ENCODE measurements around the gene NBEA. TPM values are rescaled to one million over a fixed set of nuclear protein-coding genes. Genes with fewer than 3 reads are reported as not detected.

NBEA gene
- total RNA-seq, 2 experiments from 2014 or later, result 0.29 to 0.45 TPM

DNA sequence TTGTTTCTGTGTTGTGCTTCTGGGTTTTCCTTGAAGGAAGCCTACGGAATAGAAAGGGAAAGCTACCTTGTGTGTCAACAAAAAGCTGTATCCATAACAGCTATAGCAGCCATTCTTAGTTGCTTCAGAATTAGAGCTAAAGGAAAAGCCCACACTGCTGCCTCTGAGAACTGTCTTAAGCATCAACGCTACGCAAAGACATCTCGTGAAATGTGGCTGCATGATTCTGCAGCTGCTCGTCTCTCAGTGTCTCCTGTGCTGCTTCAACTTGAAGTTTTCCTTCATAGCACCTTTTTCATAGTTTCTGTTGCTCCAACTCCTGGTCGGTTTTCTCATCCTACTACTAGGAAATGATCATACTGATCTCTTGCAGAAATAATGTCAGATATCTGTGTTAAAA, 675.4 kb downstream of the NBEA start:
- POLR2A ChIA-PET, result no interaction called here
- no peak overlapping the region for H3K27ac Mint-ChIP-seq
- peaks cover 2% of the 10 kb centered on the region for H3K9me3 Mint-ChIP-seq
- DNase-seq, result no peak
- no peaks in the 10 kb centered on the region for H3K36me3 Mint-ChIP-seq (ENCODE audit: low read depth)
- no peaks in the 10 kb centered on the region for H3K27me3 Mint-ChIP-seq
- CTCF ChIA-PET, result no interaction called here
- H3K4me1 Mint-ChIP-seq, result peaks cover 14% of the 10 kb centered on the region
- H3K4me3 Mint-ChIP-seq, result no peak overlapping the region

DNA sequence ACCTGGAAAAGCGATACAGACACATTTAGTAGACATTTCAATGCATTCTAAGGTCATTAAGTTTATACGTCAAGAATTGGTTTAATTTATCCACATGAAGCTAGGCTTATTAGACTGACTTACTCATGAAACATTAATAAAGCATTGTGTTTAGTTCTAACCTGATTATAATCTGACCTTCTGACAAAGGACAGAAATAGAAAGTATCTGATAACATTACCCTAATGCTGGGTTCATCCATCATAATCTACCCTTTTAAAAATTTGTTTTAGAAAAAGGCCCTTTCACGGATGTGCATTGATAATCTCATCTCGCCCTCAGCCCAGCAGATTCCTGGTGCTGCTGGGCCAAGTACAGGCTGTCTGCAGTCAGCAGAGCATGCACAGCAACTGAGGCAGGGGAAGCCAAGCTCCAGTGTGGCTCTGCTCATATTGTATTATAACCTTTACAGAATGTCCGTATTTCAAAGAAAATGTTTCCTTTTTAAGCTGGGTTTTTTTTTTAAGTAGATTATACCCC, 676.6 kb downstream of the NBEA start:
- no peaks in the 10 kb centered on the region for H3K27me3 Mint-ChIP-seq
- H3K27ac Mint-ChIP-seq, result no peak overlapping the region
- no peak for DNase-seq
- ChIA-PET CTCF (no interaction called here), POLR2A (no interaction called here)
- H3K9me3 Mint-ChIP-seq, result no peaks in the 10 kb centered on the region
- peaks cover 14% of the 10 kb centered on the region for H3K4me1 Mint-ChIP-seq
- H3K4me3 Mint-ChIP-seq, result no peak overlapping the region
- H3K36me3 Mint-ChIP-seq (ENCODE audit: low read depth), result no peaks in the 10 kb centered on the region

DNA sequence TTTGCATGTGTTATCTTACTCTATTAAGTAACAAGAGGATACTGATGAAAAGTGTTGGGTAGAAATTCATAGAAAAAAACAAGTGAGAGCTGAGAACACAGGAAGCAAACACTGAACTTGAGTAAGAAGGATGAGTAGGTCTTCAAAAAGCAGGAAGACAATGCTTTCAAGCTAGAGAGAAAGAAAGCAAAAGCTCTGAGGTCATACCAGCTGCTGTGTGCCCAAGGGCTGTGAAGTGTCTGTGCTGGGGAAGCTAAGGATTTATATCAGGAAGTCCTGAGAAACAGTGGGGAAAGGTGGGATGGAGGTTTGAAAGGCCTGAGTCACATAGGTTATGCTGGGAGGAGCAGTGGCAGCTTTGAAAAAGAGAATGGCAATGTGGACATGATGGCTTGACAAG, 679.9 kb downstream of the NBEA start:
- H3K4me3 Mint-ChIP-seq, result no peak overlapping the region
- H3K27ac Mint-ChIP-seq, result peak overlapping the region; percentile 27
- H3K27me3 Mint-ChIP-seq, result no peaks in the 10 kb centered on the region
- no peaks in the 10 kb centered on the region for H3K36me3 Mint-ChIP-seq (ENCODE audit: low read depth)
- ChIA-PET CTCF (no interaction called here), POLR2A (no interaction called here)
- H3K9me3 Mint-ChIP-seq, result no peaks in the 10 kb centered on the region
- H3K4me1 Mint-ChIP-seq, result peaks cover 14% of the 10 kb centered on the region
- no peak for DNase-seq

DNA sequence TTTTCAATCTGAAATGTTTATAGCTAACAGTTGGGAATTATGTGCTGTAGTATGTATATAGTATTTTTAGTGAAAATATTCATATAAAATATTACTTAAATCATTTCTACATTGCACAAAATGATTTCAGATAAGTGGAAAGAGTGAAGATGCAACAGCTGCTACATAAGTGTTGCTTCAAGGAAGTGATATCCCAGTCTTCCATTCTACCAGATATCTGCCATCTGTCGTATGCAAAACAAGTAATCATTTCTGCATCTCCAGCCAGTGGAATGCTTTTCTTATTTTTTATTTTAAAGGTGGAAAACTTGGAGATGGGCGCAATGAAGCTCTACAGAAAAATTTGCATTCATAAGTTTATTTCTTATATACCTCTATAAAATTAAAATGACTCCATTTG, 687.0 kb downstream of the NBEA start:
- DNase-seq, result no peak
- no peaks in the 10 kb centered on the region for H3K9me3 Mint-ChIP-seq
- H3K4me1 Mint-ChIP-seq, result no peaks in the 10 kb centered on the region
- ChIA-PET POLR2A (no interaction called here), CTCF (no interaction called here)
- H3K27me3 Mint-ChIP-seq, result no peaks in the 10 kb centered on the region
- H3K27ac Mint-ChIP-seq, result no peak overlapping the region
- H3K36me3 Mint-ChIP-seq (ENCODE audit: low read depth), result no peaks in the 10 kb centered on the region
- H3K4me3 Mint-ChIP-seq, result no peak overlapping the region

DNA sequence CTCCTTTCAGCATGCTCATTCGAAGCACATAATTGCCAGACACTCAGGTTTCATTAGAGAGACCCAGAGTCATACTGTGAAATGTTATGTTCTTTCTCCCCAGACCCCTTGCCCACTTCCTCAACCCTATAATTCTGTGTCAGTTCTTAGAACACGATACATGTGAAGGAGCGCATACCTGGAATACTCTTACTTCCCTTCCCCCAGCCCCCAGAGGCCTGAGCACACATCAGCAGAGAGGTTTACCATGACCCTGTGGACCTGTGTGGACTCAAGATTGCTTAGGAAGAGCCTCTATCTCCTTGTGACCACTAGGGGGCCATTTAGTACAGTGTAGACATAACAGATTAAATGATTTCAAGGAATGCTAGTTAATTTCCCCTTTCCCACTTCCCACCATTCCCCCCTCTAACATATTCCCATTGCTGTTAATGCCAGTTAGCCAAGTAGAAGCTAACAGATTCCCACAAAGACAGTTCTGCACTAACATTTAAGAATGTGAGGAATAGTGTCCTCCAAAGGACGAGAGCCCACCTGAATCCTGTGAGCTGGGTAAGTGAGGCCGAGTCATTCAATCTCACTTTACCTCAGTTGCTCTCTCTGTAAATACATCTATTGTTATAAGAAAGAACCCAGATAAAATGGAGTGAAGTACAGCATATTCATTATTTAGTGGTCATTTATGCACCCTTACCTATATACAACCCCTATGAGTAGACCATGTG, 688.6 kb downstream of the NBEA start:
- no peaks in the 10 kb centered on the region for H3K27me3 Mint-ChIP-seq
- POLR2A ChIA-PET, result no interaction called here
- H3K4me3 Mint-ChIP-seq, result no peak overlapping the region
- DNase-seq, result no peak
- CTCF ChIA-PET, result no interaction called here
- no peak overlapping the region for H3K27ac Mint-ChIP-seq
- no peaks in the 10 kb centered on the region for H3K4me1 Mint-ChIP-seq
- H3K36me3 Mint-ChIP-seq (ENCODE audit: low read depth), result no peaks in the 10 kb centered on the region
- no peaks in the 10 kb centered on the region for H3K9me3 Mint-ChIP-seq

DNA sequence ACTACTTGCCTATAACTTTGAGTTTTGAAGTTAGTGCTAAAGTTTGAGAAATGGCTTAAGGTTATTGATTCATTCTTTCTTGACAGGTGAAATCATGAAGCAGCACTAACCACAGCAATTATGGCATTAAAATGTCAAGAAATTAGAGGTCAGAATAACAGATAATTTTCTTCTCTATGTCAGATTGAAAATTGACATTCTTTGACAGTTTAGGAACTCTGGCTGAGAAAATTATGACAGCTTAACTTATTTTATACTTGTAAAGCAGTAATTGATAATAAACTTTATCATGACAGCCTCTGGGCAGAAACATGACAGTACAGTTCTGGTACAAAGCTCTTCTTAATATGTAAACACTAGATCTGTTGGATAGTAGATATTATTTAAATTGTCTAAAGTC, 689.6 kb downstream of the NBEA start:
- ChIA-PET CTCF (no interaction called here), POLR2A (interaction anchor here (0.6 kb wide), 1 partner anchor 1250 kb away, joined by 3 read pairs; no protein-coding TSS in a partner anchor)
- no peaks in the 10 kb centered on the region for H3K4me1 Mint-ChIP-seq
- no peak overlapping the region for H3K4me3 Mint-ChIP-seq
- no peaks in the 10 kb centered on the region for H3K9me3 Mint-ChIP-seq
- DNase-seq, result no peak
- H3K27me3 Mint-ChIP-seq, result no peaks in the 10 kb centered on the region
- H3K27ac Mint-ChIP-seq, result no peak overlapping the region
- H3K36me3 Mint-ChIP-seq (ENCODE audit: low read depth), result no peaks in the 10 kb centered on the region

DNA sequence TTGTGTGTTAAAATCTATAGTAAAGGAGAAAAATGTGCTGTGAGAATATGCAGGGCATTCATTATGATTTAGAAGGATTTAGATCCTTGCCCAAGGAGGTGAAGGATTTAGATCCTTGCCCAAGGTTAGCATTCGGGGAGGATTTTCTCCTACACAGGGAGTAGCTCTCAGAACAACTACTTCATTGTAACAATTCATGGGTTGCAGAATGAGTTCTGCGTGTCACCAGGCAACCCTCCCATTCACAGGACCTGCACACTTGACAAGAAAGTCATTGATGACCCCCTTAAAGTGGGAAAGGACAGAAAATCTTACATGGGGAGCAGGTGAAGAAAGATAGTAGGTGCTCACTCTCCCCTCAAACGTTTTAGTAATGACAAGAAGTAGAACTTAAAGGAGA, 701.6 kb downstream of the NBEA start:
- Mint-ChIP-seq H3K4me3 (no peak overlapping the region), H3K27ac (no peak overlapping the region), H3K9me3 (no peaks in the 10 kb centered on the region), H3K4me1 (no peaks in the 10 kb centered on the region), H3K27me3 (no peaks in the 10 kb centered on the region), H3K36me3 (ENCODE audit: low read depth) (no peaks in the 10 kb centered on the region)
- ChIA-PET POLR2A (no interaction called here), CTCF (no interaction called here)
- no peak for DNase-seq

DNA sequence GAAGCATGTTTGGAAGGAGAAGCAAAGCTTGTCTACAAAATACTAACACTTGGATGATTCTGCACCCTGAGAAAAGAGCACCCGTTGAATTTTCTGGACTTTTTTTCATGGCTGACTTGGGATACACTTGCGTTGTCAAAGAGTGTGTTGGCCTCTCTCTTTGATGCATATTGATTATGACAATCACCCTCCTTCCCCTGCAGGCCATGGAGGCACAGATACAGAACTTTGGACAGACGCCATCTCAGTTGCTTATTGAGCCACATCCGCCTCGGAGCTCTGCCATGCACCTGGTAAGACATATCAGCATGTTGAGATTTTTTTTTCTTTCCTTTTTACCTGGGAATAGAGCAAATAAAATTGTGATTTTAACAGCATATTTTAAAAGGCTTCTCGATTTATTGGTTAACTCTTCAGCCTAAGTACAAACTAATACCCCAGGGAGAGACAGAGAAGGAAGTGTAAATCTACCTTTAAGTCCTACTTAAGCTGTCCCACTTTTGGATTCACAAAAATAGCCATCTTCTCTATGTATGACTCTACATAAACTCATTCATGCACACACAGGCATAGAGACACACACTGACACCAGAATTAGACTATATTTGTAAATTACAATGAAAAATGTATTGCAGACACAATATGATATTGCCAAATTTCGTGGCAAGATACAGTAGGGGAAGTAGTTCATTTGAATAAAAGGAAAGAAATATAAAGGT, 704.1 kb downstream of the NBEA start:
- CTCF ChIA-PET, result no interaction called here
- no peak for DNase-seq
- H3K36me3 Mint-ChIP-seq (ENCODE audit: low read depth), result no peaks in the 10 kb centered on the region
- H3K27me3 Mint-ChIP-seq, result no peaks in the 10 kb centered on the region
- H3K9me3 Mint-ChIP-seq, result no peaks in the 10 kb centered on the region
- no peak overlapping the region for H3K27ac Mint-ChIP-seq
- POLR2A ChIA-PET, result no interaction called here
- no peak overlapping the region for H3K4me3 Mint-ChIP-seq
- H3K4me1 Mint-ChIP-seq, result no peaks in the 10 kb centered on the region

DNA sequence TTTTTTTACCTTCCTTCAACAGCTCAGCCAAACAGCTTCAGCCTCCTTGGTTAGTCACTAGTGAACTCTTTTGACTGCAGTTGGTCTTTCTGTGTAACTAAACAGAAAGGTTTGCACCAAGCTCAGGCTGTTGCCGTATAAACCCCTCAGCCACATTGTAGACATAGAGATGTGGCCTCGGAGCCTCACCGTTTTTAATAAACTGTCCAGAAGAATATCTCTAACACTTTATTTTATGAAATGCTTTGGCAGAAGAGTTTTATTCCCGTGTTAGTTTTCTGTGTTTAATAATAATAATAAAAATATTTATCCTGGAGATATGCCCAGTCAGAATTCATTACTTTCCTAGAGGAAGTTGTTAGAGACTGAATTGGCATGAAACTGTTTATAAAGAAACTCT, 706.1 kb downstream of the NBEA start:
- POLR2A ChIA-PET, result no interaction called here
- H3K36me3 Mint-ChIP-seq (ENCODE audit: low read depth), result no peaks in the 10 kb centered on the region
- H3K27me3 Mint-ChIP-seq, result no peaks in the 10 kb centered on the region
- no peaks in the 10 kb centered on the region for H3K4me1 Mint-ChIP-seq
- H3K4me3 Mint-ChIP-seq, result no peak overlapping the region
- no peak for DNase-seq
- H3K9me3 Mint-ChIP-seq, result no peaks in the 10 kb centered on the region
- CTCF ChIA-PET, result no interaction called here
- H3K27ac Mint-ChIP-seq, result no peak overlapping the region

DNA sequence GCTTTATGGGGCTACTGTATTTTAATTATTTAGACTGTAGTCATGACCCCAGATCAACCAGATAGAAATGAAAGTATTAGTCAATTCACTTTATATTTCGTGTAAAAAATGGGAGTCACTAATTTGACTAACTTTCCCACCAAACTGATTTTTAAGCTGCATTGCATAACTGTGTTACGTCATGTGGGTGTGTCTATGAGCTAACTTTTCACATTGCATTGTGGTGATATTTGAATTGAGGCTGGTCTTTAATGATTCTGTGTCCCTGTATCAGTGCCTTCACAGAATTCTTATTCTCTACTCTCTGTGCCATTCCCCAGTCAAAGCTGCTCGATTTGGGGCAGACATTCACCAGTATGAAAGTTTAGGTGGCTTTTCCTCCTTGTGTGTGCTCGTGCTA, 707.1 kb downstream of the NBEA start:
- Mint-ChIP-seq H3K36me3 (ENCODE audit: low read depth) (no peaks in the 10 kb centered on the region), H3K27me3 (no peaks in the 10 kb centered on the region), H3K4me3 (no peak overlapping the region), H3K9me3 (no peaks in the 10 kb centered on the region), H3K4me1 (no peaks in the 10 kb centered on the region), H3K27ac (no peak overlapping the region)
- CTCF ChIA-PET, result interaction anchor here (1.4 kb wide), 1 partner anchor 30 kb away, joined by 3 read pairs; no protein-coding TSS in a partner anchor
- DNase-seq, result no peak
- POLR2A ChIA-PET, result no interaction called here

DNA sequence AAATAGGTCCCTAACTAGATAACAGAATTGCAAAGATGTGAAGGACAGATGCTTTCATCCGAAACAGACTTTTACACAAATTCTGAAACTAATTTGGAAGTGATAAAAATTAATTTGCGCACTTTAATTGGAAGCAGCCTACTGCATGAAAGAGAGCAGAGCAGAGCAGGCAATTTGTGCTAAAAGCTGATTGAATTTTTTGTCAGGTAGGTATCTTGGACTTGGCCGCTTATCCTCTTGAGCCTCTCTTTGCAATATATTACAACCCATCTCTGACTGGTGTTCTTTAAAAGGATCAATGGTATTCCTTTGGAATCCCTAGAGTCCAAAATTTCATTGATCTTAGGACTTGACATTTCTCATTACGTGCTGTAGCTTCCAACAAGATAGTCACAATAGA, 717.7 kb downstream of the NBEA start:
- H3K27me3 Mint-ChIP-seq, result no peaks in the 10 kb centered on the region
- no peaks in the 10 kb centered on the region for H3K36me3 Mint-ChIP-seq (ENCODE audit: low read depth)
- no peaks in the 10 kb centered on the region for H3K4me1 Mint-ChIP-seq
- no peak overlapping the region for H3K27ac Mint-ChIP-seq
- no peaks in the 10 kb centered on the region for H3K9me3 Mint-ChIP-seq
- ChIA-PET CTCF (no interaction called here), POLR2A (no interaction called here)
- DNase-seq, result no peak
- H3K4me3 Mint-ChIP-seq, result no peak overlapping the region

DNA sequence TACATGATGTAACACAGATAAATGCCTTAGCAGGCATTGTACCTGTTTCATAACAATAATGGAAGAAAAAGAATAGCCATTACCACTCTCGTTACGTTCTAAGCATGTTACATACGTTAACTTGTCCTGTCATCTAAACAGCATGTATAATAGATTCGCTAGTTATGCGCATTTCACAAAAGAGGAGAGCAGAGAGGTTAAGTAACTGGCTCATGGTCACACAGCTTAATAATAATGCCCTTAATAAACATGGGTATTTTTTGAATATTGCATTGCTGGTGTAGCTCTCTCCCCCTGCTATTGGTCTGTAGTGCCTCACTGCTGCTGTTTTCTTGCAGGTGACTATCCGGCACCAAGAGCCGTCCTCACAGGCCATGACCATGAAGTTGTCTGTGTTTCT, 722.7 kb downstream of the NBEA start:
- no peaks in the 10 kb centered on the region for H3K27me3 Mint-ChIP-seq
- no peak overlapping the region for H3K4me3 Mint-ChIP-seq
- no peak overlapping the region for H3K27ac Mint-ChIP-seq
- H3K36me3 Mint-ChIP-seq (ENCODE audit: low read depth), result no peaks in the 10 kb centered on the region
- H3K4me1 Mint-ChIP-seq, result no peaks in the 10 kb centered on the region
- ChIA-PET POLR2A (no interaction called here), CTCF (no interaction called here)
- no peaks in the 10 kb centered on the region for H3K9me3 Mint-ChIP-seq
- DNase-seq, result no peak

DNA sequence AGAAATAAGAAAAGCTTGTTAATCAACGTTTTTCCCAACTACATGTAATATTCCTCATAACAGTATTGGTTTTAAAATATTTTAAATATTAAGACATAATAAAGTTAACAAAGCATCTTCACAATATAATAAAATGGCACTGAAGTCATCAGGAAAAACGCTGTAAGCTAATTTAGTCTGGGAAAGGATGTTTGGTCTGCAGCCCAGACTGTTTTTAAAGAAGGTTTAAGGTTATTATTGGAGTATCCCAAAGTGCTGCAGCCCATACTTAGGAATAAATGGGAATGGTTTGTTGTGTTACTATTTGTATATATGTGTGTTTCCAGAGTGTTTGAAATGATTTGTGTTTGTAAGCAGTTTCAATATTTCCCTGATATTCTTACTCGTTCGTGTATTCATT, 727.3 kb downstream of the NBEA start:
- no peaks in the 10 kb centered on the region for H3K9me3 Mint-ChIP-seq
- no peaks in the 10 kb centered on the region for H3K4me1 Mint-ChIP-seq
- H3K36me3 Mint-ChIP-seq (ENCODE audit: low read depth), result no peaks in the 10 kb centered on the region
- H3K4me3 Mint-ChIP-seq, result no peak overlapping the region
- H3K27ac Mint-ChIP-seq, result no peak overlapping the region
- ChIA-PET CTCF (no interaction called here), POLR2A (no interaction called here)
- DNase-seq, result no peak
- H3K27me3 Mint-ChIP-seq, result no peaks in the 10 kb centered on the region

DNA sequence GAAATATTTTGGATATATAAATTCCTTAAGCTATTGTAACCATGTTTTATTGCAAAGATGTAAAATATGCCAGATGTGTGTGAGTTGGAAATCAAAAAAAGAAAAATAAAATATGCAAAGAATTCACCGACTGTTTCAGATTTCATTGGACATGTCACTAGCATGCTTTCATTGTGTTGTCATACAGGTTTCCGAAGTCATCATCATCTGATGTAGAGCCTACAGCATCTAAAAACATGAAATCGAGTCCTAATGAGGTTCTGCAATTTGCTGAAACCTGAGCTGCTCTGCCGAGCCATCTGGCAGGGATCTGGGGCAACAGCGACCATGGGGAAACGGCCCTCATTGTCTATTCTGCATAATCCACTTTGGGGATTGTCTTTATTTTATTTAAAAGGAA, 730.5 kb downstream of the NBEA start:
- H3K4me3 Mint-ChIP-seq, result no peak overlapping the region
- POLR2A ChIA-PET, result no interaction called here
- CTCF ChIA-PET, result no interaction called here
- H3K27me3 Mint-ChIP-seq, result no peaks in the 10 kb centered on the region
- H3K27ac Mint-ChIP-seq, result no peak overlapping the region
- no peaks in the 10 kb centered on the region for H3K4me1 Mint-ChIP-seq
- DNase-seq, result no peak
- H3K9me3 Mint-ChIP-seq, result no peaks in the 10 kb centered on the region
- H3K36me3 Mint-ChIP-seq (ENCODE audit: low read depth), result no peaks in the 10 kb centered on the region

All from activated CD4-positive, alpha-beta T cell treated with anti-CD3 and anti-CD28 coated beads, Interleukin-2, amount 10 ng/mL, durations not matched to agents 7 days and 5 days (primary cell).